Epithelial cell of esophagus (primary cell): ENCODE measurements around the gene ELF4.

Source experiments
- DNase-seq: peaks from one replicate; pipeline ENCODE4 v3.0.0; 2010; ENCODE audit warnings: low read depth
- H3K4me3 ChIP-seq: 2 replicates; pipeline ENCODE4 v1.5.1; 2011; ENCODE audit warnings: mild to moderate bottlenecking, low read length, control low read depth
- TF ChIP-seq, protein P1 (sequence below): IDR thresholded peaks from 2 replicates; pipeline ENCODE4 v1.5.1; 2011; ENCODE audit warnings: low read depth, mild to moderate bottlenecking, low read length, control low read depth, inconsistent platforms; ENCODE audit not compliant: insufficient read depth; ENCODE audit errors: missing control alignments

Gene ELF4

DNA sequence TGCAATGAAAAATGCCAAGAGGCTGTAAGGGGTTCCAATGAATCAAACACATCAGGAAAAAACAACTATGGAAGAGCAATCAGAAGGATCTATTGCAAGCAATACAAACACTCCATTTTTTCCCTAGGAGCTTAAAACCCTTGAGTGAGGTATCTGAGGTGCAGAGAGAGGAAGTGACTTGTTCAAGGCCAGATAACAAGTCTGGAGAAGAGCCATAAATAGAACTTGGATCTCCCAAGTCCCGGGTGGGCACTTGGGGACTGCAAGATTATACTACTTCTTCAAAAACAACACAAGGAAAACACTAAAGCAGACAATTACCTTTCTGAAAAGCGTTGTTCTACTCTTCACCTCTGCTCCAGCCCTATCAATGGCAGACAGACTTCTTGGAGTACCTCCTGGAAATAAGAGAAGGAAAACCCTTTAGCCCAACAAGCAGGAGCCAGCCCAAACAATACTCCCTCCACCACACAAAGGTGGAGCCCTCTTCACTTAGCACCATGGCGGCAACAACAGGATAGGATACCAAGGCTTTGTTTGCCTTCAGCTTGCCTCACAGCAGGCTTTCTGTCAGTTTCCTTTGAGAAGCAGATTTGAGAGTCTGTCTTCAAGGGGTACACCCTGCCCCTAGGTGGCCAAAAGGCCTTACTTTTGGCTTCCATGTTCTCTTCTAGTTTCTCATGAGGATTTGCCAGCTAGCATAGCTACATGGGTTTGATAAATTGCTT lies 29.3 kb upstream of the ELF4 start:
- no peak for DNase-seq
- TF ChIP-seq, protein P1, sequence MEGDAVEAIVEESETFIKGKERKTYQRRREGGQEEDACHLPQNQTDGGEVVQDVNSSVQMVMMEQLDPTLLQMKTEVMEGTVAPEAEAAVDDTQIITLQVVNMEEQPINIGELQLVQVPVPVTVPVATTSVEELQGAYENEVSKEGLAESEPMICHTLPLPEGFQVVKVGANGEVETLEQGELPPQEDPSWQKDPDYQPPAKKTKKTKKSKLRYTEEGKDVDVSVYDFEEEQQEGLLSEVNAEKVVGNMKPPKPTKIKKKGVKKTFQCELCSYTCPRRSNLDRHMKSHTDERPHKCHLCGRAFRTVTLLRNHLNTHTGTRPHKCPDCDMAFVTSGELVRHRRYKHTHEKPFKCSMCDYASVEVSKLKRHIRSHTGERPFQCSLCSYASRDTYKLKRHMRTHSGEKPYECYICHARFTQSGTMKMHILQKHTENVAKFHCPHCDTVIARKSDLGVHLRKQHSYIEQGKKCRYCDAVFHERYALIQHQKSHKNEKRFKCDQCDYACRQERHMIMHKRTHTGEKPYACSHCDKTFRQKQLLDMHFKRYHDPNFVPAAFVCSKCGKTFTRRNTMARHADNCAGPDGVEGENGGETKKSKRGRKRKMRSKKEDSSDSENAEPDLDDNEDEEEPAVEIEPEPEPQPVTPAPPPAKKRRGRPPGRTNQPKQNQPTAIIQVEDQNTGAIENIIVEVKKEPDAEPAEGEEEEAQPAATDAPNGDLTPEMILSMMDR: no peak
- no peak overlapping the region for H3K4me3 ChIP-seq

DNA sequence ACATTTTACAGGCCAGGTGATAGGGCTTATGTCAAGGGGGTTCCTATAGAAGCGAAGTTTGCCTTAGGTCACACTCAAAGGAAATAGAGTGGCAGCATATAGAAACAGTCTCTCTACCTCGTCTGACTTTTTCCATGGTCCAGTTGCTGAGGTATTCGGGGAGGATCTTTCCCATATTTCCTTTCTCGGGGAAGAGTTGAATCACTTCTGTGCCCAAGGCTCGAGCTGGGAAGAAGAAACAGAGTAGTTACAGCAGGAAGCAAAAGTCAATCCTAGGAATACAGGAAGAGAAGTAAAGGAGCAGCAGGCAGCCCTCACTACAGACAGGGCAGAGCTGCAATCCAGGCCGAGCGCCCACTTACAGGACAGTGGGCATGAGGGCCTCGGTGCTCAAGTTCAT lies 26.7 kb upstream of the ELF4 start:
- no peak overlapping the region for H3K4me3 ChIP-seq
- TF ChIP-seq, protein P1: no peak
- no peak for DNase-seq

DNA sequence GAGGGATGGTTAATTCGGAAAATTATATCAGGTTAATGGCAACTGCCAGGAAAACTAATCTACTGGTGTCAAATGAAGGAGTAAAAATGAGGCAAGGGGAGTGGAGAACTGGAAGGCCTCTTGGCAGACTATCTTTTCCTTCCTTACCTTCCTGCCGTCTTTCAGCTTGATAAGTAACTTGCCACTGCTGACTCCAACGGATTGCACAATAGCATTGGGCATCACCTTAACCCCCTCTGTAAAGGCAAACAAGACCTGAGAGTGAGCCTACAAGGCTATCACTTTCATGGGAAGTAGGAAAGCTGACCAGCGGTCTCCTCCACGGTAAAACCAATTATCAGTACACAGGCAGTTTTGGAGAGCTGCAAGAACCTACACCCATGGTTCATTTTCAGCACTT lies 26.2 kb upstream of the ELF4 start:
- no peak overlapping the region for H3K4me3 ChIP-seq
- DNase-seq: no peak
- TF ChIP-seq, protein P1: no peak

- no peak overlapping the region for H3K4me3 ChIP-seq
- TF ChIP-seq, protein P1: no peak
- DNase-seq: no peak
Observed at GRCh38 chrX:130130990-130131389, 20.7 kb upstream of the ELF4 start.

DNA sequence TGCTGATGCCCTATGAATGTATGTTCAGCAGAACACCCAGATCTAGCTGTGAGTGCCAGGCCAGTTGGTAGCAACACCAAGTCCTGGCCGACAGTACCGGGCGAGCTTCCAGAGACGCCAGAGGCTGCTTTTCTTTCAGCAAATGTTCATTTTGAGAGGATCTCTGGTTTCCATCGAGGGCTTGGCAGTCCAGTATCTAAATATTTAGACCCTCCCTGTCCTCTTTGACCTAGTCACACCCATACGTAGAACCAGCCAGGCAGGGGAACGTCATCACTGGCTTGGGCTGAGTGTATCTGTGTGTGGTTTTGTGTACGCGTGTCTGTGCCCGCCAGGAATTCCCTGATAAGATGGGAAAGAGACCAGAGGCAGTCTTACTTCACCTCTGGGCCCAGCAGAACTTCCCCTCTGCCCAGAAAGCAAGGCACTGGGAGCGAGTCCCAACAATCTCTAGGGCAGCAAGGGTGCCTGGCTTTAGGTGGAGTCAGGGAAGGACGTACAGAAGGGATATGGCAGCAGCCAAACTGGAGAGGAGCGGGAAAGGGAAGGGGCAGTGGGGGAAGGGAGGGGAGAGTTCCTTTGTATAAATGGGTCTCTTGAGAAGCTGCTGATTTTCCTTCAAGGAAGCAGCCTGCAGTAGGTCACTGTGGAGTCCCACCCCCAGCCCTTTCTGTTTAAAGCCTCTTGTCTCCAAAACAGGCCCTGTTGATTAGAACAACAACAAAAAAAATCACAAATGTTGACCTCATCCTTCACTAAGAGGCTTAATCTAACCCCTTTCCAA lies 15.0 kb upstream of the ELF4 start:
- DNase-seq: peak; percentile 95
- H3K4me3 ChIP-seq: no peak overlapping the region
- TF ChIP-seq, protein P1: no peak

- TF ChIP-seq, protein P1: no peak
- DNase-seq: no peak
- no peak overlapping the region for H3K4me3 ChIP-seq
Observed at GRCh38 chrX:130124577-130124976, 14.3 kb upstream of the ELF4 start.
